GM19351 (cell line): ENCODE measurements around the gene C11orf98.
"Not testable (repeated sequence)": the region's sequence is repeated elsewhere in the genome, so short reads cannot be mapped to it uniquely, and the experiment has no call there.

Experiments
- ATAC-seq: cut with Tn5 transposase; IDR thresholded peaks from one replicate; pipeline ENCODE4 v1.9.1; 2021; ENCODE audit warnings: mild to moderate bottlenecking, moderate library complexity; ENCODE audit not compliant: unreplicated experiment

The C11orf98 gene

GRCh38 chr11:62665075-62665598, at the start of gene C11orf98, which contains the start of gene CSKMT:
TSS of gene C11orf98 (minus strand) at chr11:62665210. CDS start at chr11:62665169, 41 bp downstream.
TSS of gene CSKMT (plus strand) at chr11:62665312. CDS start at chr11:62665880, 568 bp downstream.
- peak; percentile 82 for ATAC-seq

GRCh38 chr11:62713343-62713742, 48.3 kb upstream of the C11orf98 start:
- ATAC-seq: no peak

GRCh38 chr11:62712861-62713260, 47.9 kb upstream of the C11orf98 start:
- no peak for ATAC-seq

DNA sequence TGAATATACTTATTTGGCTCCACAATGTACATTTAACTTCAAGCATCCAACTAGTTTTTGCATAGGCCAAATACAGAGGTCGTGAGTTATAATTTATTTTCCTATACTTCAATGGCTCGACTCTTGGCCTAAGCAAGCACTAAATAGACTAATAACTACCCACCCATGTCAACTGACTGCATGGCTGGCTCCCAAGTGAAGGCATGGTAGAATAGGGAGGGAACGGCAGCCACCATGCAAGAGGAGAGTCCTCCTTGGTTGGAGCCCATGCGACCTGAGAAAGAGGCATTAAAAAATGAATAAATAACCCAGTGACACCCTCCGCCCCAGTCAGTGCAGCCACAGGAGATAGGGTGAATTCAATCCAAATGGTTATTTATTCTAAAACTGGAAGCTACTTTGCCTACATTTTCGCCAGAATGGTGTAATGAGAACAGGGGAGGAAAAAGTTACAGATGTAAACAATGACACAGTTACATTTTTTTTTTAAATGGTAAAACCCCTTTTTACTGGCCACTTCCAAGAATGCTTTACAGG, 47.3 kb upstream of the C11orf98 start:
- no peak for ATAC-seq

- ATAC-seq: no peak
Measured at GRCh38 chr11:62710001-62710345, 45.0 kb upstream of the C11orf98 start.

DNA sequence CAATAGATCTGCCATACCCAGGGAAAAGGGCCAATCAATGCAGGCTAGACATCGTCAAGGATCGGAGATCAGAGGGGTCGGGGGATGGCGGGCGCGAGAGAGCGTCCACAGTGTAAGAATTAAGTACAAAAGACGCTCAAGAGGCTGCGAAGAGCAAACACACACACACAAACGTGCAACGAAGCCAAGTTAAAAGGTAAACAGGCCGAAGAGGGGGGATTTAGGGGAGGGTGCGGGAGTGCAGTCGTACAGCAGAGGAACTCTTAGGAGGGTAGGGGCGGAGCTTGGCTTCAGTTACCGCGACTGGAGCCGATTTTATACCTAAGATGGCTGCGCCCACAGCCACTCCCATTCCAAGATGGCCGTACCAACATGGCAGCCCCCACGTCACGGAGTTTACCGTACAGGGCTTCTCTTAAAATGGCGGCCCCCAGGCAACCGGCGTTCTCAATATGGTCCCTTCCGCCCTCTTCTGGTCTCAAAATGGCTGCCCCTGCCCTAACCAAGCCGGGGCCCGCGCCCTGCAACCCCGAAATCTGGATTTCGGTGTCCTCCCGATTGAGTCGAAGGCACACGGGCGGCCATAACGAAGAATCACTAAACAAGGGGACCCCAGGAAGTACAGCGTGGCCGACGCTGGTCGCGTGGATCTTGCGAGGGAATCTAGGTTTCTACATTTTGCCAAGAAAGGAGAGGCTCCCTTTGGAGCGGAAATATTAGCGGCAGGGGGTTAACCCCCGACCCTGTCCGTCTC, 44.4 kb upstream of the C11orf98 start:
- ATAC-seq: peak; percentile 60

GRCh38 chr11:62708793-62709192, 43.8 kb upstream of the C11orf98 start:
- ATAC-seq: no peak

- no peak for ATAC-seq
Measured at GRCh38 chr11:62708392-62708791, 43.4 kb upstream of the C11orf98 start.

- ATAC-seq: no peak
Measured at GRCh38 chr11:62707277-62707861, 42.4 kb upstream of the C11orf98 start, which contains the start of the genes BSCL2 and GNG3. TSS of gene BSCL2 (minus strand) at chr11:62707424. CDS start at chr11:62707195, 229 bp downstream. TSS of gene GNG3 (plus strand) at chr11:62707676. CDS start at chr11:62708296, 620 bp downstream.

DNA sequence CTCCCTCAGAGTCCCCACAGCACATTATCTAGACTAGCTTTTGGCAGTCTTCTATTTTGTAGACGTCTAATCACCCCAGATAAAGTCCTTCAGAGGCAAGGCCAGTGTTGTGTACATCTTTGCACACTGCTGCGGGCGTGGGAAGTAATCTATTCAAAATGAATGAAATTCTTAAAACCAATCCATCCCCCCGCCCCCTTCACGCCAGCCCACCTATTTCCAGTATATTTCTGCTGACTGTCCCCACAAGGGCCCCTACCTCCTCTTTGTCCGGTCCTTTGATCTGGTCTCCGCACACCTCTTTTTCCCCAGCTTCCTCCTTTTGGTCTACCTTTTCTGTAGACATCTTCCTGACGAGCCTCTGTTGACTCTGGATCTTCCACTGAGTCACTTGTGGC, 41.8 kb upstream of the C11orf98 start:
- ATAC-seq: no peak

- peak; percentile 69 for ATAC-seq
Measured at GRCh38 chr11:62705880-62706849, 41.2 kb upstream of the C11orf98 start.

DNA sequence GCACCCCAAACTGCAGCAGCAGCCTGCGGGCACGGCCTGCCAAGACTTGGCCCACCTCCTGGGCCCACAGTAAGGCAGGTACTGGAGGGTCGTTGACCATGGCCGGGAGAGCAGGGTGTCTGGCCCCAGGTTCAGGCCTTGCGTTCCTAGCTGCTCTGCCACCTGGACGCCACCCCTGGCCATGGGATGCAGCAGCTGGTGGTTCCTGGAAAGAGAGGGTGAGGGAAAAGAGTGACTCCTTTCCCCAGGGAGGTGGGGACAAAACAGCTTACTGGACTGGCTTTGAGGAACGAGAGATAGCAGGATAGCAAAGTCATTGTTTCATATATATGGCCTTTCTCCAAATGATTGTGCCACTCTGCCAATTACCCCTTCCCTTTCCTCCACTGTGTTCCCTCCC, 40.4 kb upstream of the C11orf98 start:
- ATAC-seq: no peak

DNA sequence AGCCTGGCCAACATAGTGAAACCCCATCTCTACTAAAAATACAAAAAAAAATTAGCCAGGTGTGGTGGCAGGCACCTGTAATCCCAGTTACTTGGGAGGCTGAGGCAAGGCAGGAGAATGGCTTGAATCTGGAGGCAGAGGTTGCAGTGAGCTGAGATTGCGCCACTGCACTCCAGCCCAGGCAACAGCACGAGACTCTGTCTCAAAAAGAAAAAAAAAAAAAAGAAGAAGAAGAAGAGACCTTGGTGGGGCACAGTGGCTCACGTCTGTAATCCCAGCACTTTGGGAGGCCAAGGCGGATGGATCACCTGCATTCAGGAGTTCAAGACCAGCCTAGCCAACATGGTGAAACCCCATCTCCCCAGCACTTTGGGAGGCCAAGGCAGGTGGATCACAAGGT, 38.9 kb upstream of the C11orf98 start:
- ATAC-seq: not testable (repeated sequence)

- no peak for ATAC-seq
Measured at GRCh38 chr11:62702246-62702645, 37.2 kb upstream of the C11orf98 start.

DNA sequence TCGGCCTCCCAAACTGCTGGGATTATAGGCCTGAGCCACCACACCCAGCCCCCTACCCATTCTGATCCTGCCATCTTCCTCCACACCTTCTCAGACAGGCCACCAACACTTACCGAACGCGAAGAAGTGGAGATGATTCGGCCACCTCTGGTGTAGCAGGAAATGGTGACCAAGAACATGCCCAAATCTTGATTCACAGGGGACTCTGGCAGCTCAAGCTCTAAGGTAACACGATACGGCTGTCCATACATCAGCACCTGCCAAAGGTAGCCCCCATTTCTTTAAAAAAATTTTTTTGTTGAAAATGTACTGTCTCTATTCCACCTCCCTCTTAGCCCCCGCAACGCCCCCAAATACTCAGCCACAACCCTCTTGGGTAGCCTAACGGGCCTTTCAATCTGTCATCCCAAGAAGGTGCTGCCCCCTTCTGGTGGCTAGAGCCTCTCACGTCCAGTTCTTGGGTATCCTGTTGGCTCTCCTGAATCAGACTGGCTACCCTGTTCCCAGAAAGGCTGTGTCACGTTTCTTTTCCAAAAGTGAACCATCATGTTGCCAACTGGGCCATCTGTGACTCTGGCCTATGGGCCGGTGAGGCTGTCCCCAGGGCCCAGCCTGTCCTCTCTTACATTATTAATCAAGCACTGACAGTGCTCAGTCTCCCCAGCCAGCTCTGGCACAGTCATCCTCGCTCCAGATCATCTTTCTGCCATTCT, 29.6 kb upstream of the C11orf98 start:
- ATAC-seq: no peak

GRCh38 chr11:62693624-62694023, 28.6 kb upstream of the C11orf98 start:
- not testable (repeated sequence) for ATAC-seq

DNA sequence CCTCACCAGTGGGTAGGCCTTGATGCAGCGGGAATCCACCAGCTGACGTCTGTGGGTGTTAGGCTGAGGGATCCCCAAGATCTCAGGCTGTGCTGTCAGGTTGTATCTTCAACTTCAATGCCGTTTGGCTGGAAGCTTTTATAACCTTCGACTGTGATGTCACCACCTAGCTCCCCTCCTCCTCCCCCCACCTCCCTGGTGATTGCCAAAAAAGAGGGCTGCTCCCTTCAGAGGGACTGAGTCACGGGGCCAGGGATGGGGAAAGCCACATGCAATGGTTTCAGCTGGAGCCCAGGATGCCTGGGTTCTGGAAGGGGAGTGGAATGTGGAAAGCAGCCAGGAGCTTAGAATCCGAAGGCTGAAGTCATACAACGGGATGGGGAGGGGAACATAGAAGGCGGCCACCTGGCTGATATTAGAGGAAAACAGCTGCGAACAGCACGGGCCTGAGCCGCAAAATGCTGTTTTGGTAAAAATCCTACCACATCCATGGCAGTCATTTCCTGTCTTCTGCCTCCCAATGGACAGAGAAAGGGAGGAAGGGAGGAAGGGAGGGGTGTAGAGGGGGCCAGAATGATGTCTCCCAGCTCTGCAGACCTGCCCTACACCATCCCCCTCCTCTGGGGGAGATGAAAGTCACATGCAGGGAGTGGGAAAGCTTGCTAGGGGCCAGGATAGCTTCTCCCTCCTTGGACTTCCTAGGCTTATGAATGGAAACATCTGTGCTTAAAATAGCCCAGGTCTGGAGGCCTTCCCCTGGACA, 24.6 kb upstream of the C11orf98 start, which contains the start of gene LRRN4CL:
Gene LRRN4CL (minus strand): TSS at position 110 of the 763 bp plus-strand sequence. CDS start 1,022 bp downstream, outside the sequence.
- ATAC-seq: no peak

GRCh38 chr11:62688491-62688890, 23.5 kb upstream of the C11orf98 start:
- ATAC-seq: no peak
